HCT116 (cell line): ENCODE data around the gene IGSF21. TPM values are rescaled to one million over a fixed set of nuclear protein-coding genes. Genes with fewer than 3 reads are reported as not detected.

Experiments used
- ATAC-seq: fragments of 200-7000 bp; cut with Tn5 transposase; 2 replicates; pipeline ENCODE4 v1.9.1; 2020; ENCODE audit warnings: mild to moderate bottlenecking, moderate library complexity
- BruUV-seq: library from RNA; stranded (reverse); fragments of 400-500 nt; replicated peaks from 2 replicates; lab custom pipeline; 2021; lab: Mats Ljungman, UMichigan
- CTCF ChIA-PET: fragments of 300-600 bp; sonication (Branson Sonifier 250); formaldehyde crosslinking; loops from one replicate; lab custom pipeline; 2021; ENCODE audit warnings: antibody characterized with exemption; lab: Charles Lee
- POLR2A ChIA-PET: fragments of 300-600, 350-600 bp; sonication (Branson Sonifier 250); formaldehyde crosslinking; loops from one replicate; lab custom pipeline; 2021; ENCODE audit warnings: antibody characterized with exemption; lab: Charles Lee
- RAD21 ChIA-PET, 2 experiments: fragments of 300-600 bp; sonication (Branson Sonifier 250); formaldehyde crosslinking; loops; one replicate each; lab custom pipeline; 2023; ENCODE audit warnings: low total read pairs in 2 of 2; ENCODE audit not compliant: uncharacterized antibody in 2 of 2, unreplicated experiment in 2 of 2, low non-redundant PET in 1 of 2; lab: Charles Lee
- DNase-seq: peaks from one replicate; pipeline ENCODE4 v3.0.0-alpha.2; 2010; ENCODE audit warnings: low read depth, low spot score
- H2AFZ ChIP-seq: fragments of 200-600 bp; shearing (Covaris generic), sonication (generic); 2 replicates; pipeline ENCODE4 v1.6.1; 2017; ENCODE audit warnings: low read depth, mixed run types, mixed read lengths, antibody characterized with exemption, low read length; ENCODE audit not compliant: poor library complexity, severe bottlenecking
- H3K27ac ChIP-seq: 2 replicates; pipeline ENCODE4 v1.5.1; 2012; ENCODE audit warnings: low read depth, low read length
- H3K27me3 ChIP-seq: fragments of 200-600 bp; sonication (generic); 2 replicates; pipeline ENCODE4 v1.6.1; 2016; ENCODE audit warnings: mixed run types, low read length, mixed read lengths; ENCODE audit not compliant: insufficient read depth
- H3K36me3 ChIP-seq, 2 experiments: fragments of 200-500 bp in 1 of 2; fragments of 200-600 bp in 1 of 2; sonication (Bioruptor generic) in 1 of 2; sonication (generic) in 1 of 2; 2 replicates each; pipeline versions ENCODE4 v1.5.1 to v1.6.1; 2014 to 2016; ENCODE audit warnings: low read length in 2 of 2, inconsistent platforms in 1 of 2, mixed read lengths in 1 of 2, mixed run types in 1 of 2; ENCODE audit not compliant: insufficient read depth in 2 of 2, control insufficient read depth in 1 of 2
- H3K4me1 ChIP-seq, 2 experiments: fragments of 200-600 bp in 1 of 2; sonication (generic) in 1 of 2; 2 replicates each; pipeline versions ENCODE4 v1.5.1 to v1.6.1; 2012 to 2017; ENCODE audit warnings: low read length in 2 of 2, inconsistent platforms in 1 of 2, mild to moderate bottlenecking in 1 of 2, mixed read lengths in 1 of 2, mixed run types in 1 of 2, moderate library complexity in 1 of 2; ENCODE audit not compliant: insufficient read depth in 2 of 2, control insufficient read depth in 1 of 2
- H3K4me2 ChIP-seq: fragments of 200-600 bp; sonication (generic); 2 replicates; pipeline ENCODE4 v1.6.1; 2017; ENCODE audit warnings: mixed run types, low read length, mixed read lengths
- H3K4me3 ChIP-seq, 2 experiments: fragments of 200-600 bp in 1 of 2; sonication (generic) in 1 of 2; replicated peaks in 1 of 2; 2 replicates each; pipeline ENCODE4 v1.5.1; 2011 to 2016; ENCODE audit warnings: low read length in 2 of 2, control low read depth in 1 of 2, low read depth in 1 of 2, mild to moderate bottlenecking in 1 of 2, mixed read lengths in 1 of 2, mixed run types in 1 of 2
- H3K79me2 ChIP-seq: fragments of 200-600 bp; sonication (generic); 2 replicates; pipeline ENCODE4 v1.6.1; 2017; ENCODE audit warnings: mild to moderate bottlenecking, mixed run types, low read length, moderate library complexity, mixed read lengths; ENCODE audit not compliant: insufficient read depth
- H3K9ac ChIP-seq: fragments of 200-600 bp; sonication (generic); 2 replicates; pipeline ENCODE4 v1.6.1; 2016; ENCODE audit warnings: low read length, mixed read lengths
- H3K9me2 ChIP-seq: fragments of 200-600 bp; sonication (generic), shearing (Covaris generic); 2 replicates; pipeline ENCODE4 v1.6.1; 2017; ENCODE audit warnings: mixed run types, mild to moderate bottlenecking, moderate library complexity; ENCODE audit not compliant: insufficient read depth
- H3K9me3 ChIP-seq, 2 experiments: fragments of 200-500 bp in 1 of 2; fragments of 200-600 bp in 1 of 2; sonication (Bioruptor generic) in 1 of 2; sonication (generic) in 1 of 2; 2 replicates each; pipeline ENCODE4 v1.6.1; 2014 to 2017; ENCODE audit warnings: low read length in 2 of 2, mixed read lengths in 2 of 2, inconsistent platforms in 1 of 2, low read depth in 1 of 2, mild to moderate bottlenecking in 1 of 2, mixed run types in 1 of 2, moderate library complexity in 1 of 2; ENCODE audit not compliant: control insufficient read depth in 1 of 2, insufficient read depth in 1 of 2
- H4K20me1 ChIP-seq: fragments of 200-600 bp; sonication (generic), shearing (Covaris generic); 2 replicates; pipeline ENCODE4 v1.6.1; 2017; ENCODE audit warnings: mixed run types, mild to moderate bottlenecking, moderate library complexity; ENCODE audit not compliant: insufficient read depth
- ATF3 ChIP-seq: IDR thresholded peaks from 2 replicates; pipeline ENCODE4 v1.6.1; 2012
- CEBPB ChIP-seq: IDR thresholded peaks from 2 replicates; pipeline ENCODE4 v1.6.1; 2012; ENCODE audit warnings: low read depth
- EGR1 ChIP-seq: IDR thresholded peaks from 2 replicates; pipeline ENCODE4 v1.6.1; 2012; ENCODE audit warnings: low read depth
- EZH2phosphoT487 ChIP-seq: fragments of 200-600 bp; IDR thresholded peaks from 2 replicates; pipeline ENCODE4 v1.6.1; 2018; ENCODE audit warnings: antibody characterized with exemption, borderline replicate concordance
- FOSL1 ChIP-seq: IDR thresholded peaks from 2 replicates; pipeline ENCODE4 v1.6.1; 2012; ENCODE audit warnings: low read depth
- JUND ChIP-seq: IDR thresholded peaks from 2 replicates; pipeline ENCODE4 v1.6.1; 2012
- POLR2A ChIP-seq: IDR thresholded peaks from 2 replicates; pipeline ENCODE4 v1.7.0; 2011; ENCODE audit warnings: borderline replicate concordance; ENCODE audit not compliant: insufficient read depth, insufficient read length; ENCODE audit errors: extremely low read depth
- POLR2AphosphoS5 ChIP-seq: IDR thresholded peaks from 2 replicates; pipeline ENCODE4 v1.6.1; 2011; ENCODE audit warnings: mild to moderate bottlenecking, low read depth, low read length, moderate library complexity
- RAD21 ChIP-seq: IDR thresholded peaks from 2 replicates; pipeline ENCODE4 v1.6.1; 2012; ENCODE audit warnings: low read depth, mild to moderate bottlenecking
- REST ChIP-seq: IDR thresholded peaks from 2 replicates; pipeline ENCODE4 v1.6.1; 2012; ENCODE audit warnings: low read depth
- SIN3A ChIP-seq: IDR thresholded peaks from 2 replicates; pipeline ENCODE4 v1.6.1; 2012; ENCODE audit warnings: low read depth
- SP1 ChIP-seq: IDR thresholded peaks from 2 replicates; pipeline ENCODE4 v1.6.1; 2012; ENCODE audit warnings: low read depth
- SRF ChIP-seq: IDR thresholded peaks from 2 replicates; pipeline ENCODE4 v1.6.1; 2012; ENCODE audit warnings: low read depth
- TCF7L2 ChIP-seq: IDR thresholded peaks from 2 replicates; pipeline ENCODE4 v1.7.0; 2011; ENCODE audit warnings: borderline replicate concordance, inconsistent platforms; ENCODE audit not compliant: insufficient read depth, insufficient read length; ENCODE audit errors: extremely low read depth
- ZFX ChIP-seq: fragments of 450-650 bp; IDR thresholded peaks from 2 replicates; pipeline ENCODE4 v1.6.1; 2017
- ZNF274 ChIP-seq: fragments of 200-500 bp; sonication (Bioruptor generic); IDR thresholded peaks from 2 replicates; pipeline ENCODE4 v1.6.1; 2014; ENCODE audit warnings: mild to moderate bottlenecking, low read depth, low read length, inconsistent platforms
- intact Hi-C: fragments of 100-400 bp; cut with micrococcal nuclease; formaldehyde crosslinking; loops from 2 replicates; pipeline ENCODE4 v1.10.0; 2022
- total RNA-seq: library from RNA; stranded (reverse); gene quantifications from one replicate; pipeline ENCODE4 v1.2.1, GENCODE V29; 2021; ENCODE audit not compliant: unreplicated experiment
- TF ChIP-seq, protein P1 (sequence below): IDR thresholded peaks from 2 replicates; pipeline ENCODE4 v1.6.1; 2011; ENCODE audit warnings: mild to moderate bottlenecking, low read length, moderate library complexity; ENCODE audit not compliant: insufficient replicate concordance; ENCODE audit errors: extremely low read depth
- TF ChIP-seq, protein P2 (sequence below): IDR thresholded peaks from 2 replicates; pipeline ENCODE4 v1.6.1; 2012
- TF ChIP-seq, protein P3 (sequence below), 3 experiments: fragments of 200-600 bp in 1 of 3; sonication (generic) in 1 of 3; IDR thresholded peaks in 2 of 3; conservative IDR thresholded peaks in 1 of 3; 2 replicates each; pipeline ENCODE4 v1.5.1; 2012 to 2017; ENCODE audit warnings: low read depth in 2 of 3, low read length in 2 of 3, antibody characterized with exemption in 1 of 3, borderline replicate concordance in 1 of 3, control low read depth in 1 of 3, mild to moderate bottlenecking in 1 of 3, mixed read lengths in 1 of 3, mixed run types in 1 of 3, moderate library complexity in 1 of 3; ENCODE audit not compliant: insufficient read depth in 1 of 3

The IGSF21 gene
- total RNA-seq, 1 experiment from 2014 or later, result not detected

DNA sequence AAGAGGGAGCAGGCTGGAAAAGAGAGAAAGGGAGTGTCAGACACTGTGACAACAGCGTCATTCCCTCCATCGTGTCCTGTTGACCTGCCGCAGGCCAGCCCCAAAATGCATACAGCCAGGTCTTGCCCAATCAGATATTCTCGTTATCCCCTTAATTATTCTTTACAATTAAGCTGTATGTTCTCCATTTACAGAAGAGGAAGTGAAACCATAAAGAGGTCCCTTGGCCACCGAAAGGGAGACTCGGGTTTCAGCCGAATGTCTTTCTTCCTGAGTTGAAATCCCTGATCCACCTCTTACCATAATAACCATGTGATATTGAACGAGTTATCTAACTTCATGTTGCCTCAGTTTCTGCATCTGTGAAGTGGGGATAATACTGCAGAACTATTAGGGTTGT, 70.5 kb downstream of the IGSF21 start:
- Histone ChIP-seq H3K9me2 (no peaks in the 10 kb centered on the region), H3K4me2 (no peak overlapping the region), H3K27me3 (peaks cover 43% of the 10 kb centered on the region), H3K9me3 (no peaks in the 10 kb centered on the region), H3K36me3 (no peaks in the 10 kb centered on the region), H2AFZ (no peak overlapping the region), H3K27ac (no peak overlapping the region), H3K4me1 (no peaks in the 10 kb centered on the region), H3K9ac (no peak overlapping the region), H3K79me2 (no peaks in the 10 kb centered on the region), H3K4me3 (no peak overlapping the region), H4K20me1 (no peaks in the 10 kb centered on the region)
- TF ChIP-seq EGR1 (no peak), RAD21 (no peak), EZH2phosphoT487 (no peak), POLR2A (no peak), ZFX (no peak), ZNF274 (no peak), CEBPB (no peak), SIN3A (no peak), JUND (no peak), FOSL1 (no peak), REST (no peak), POLR2AphosphoS5 (no peak), SRF (no peak), TCF7L2 (no peak), SP1 (no peak), ATF3 (no peak)
- TF ChIP-seq, protein P1, sequence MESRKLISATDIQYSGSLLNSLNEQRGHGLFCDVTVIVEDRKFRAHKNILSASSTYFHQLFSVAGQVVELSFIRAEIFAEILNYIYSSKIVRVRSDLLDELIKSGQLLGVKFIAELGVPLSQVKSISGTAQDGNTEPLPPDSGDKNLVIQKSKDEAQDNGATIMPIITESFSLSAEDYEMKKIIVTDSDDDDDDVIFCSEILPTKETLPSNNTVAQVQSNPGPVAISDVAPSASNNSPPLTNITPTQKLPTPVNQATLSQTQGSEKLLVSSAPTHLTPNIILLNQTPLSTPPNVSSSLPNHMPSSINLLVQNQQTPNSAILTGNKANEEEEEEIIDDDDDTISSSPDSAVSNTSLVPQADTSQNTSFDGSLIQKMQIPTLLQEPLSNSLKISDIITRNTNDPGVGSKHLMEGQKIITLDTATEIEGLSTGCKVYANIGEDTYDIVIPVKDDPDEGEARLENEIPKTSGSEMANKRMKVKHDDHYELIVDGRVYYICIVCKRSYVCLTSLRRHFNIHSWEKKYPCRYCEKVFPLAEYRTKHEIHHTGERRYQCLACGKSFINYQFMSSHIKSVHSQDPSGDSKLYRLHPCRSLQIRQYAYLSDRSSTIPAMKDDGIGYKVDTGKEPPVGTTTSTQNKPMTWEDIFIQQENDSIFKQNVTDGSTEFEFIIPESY, result no peak
- TF ChIP-seq, protein P2, sequence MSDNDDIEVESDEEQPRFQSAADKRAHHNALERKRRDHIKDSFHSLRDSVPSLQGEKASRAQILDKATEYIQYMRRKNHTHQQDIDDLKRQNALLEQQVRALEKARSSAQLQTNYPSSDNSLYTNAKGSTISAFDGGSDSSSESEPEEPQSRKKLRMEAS, result no peak
- TF ChIP-seq, protein P3, sequence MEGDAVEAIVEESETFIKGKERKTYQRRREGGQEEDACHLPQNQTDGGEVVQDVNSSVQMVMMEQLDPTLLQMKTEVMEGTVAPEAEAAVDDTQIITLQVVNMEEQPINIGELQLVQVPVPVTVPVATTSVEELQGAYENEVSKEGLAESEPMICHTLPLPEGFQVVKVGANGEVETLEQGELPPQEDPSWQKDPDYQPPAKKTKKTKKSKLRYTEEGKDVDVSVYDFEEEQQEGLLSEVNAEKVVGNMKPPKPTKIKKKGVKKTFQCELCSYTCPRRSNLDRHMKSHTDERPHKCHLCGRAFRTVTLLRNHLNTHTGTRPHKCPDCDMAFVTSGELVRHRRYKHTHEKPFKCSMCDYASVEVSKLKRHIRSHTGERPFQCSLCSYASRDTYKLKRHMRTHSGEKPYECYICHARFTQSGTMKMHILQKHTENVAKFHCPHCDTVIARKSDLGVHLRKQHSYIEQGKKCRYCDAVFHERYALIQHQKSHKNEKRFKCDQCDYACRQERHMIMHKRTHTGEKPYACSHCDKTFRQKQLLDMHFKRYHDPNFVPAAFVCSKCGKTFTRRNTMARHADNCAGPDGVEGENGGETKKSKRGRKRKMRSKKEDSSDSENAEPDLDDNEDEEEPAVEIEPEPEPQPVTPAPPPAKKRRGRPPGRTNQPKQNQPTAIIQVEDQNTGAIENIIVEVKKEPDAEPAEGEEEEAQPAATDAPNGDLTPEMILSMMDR (IDR thresholded peaks at IDR 0.05 in 2 of 3, conservative IDR thresholded peaks at IDR 0.05 in 1 of 3; ENCODE audit: borderline replicate concordance in 1 of 3, insufficient read depth in 1 of 3, low read depth in 2 of 3, low read length in 2 of 3), result no peak
- RAD21 ChIA-PET, result no interaction called here
- ATAC-seq (no peak), DNase-seq (no peak)
- CTCF ChIA-PET, result no interaction called here
- POLR2A ChIA-PET, result no interaction called here
- BruUV-seq, result no TSS peak
- intact Hi-C loops, result no loop called here
